SKM-1 treated with dmso at 0.1 percent for 144 hours (cell line): ENCODE data around the gene ANO3.

Experiments used
- DNase-seq: peaks from one replicate; lab custom pipeline; 2025; ENCODE audit not compliant: unreplicated experiment; lab: John Stamatoyannopoulos, UW

ANO3 gene

DNA sequence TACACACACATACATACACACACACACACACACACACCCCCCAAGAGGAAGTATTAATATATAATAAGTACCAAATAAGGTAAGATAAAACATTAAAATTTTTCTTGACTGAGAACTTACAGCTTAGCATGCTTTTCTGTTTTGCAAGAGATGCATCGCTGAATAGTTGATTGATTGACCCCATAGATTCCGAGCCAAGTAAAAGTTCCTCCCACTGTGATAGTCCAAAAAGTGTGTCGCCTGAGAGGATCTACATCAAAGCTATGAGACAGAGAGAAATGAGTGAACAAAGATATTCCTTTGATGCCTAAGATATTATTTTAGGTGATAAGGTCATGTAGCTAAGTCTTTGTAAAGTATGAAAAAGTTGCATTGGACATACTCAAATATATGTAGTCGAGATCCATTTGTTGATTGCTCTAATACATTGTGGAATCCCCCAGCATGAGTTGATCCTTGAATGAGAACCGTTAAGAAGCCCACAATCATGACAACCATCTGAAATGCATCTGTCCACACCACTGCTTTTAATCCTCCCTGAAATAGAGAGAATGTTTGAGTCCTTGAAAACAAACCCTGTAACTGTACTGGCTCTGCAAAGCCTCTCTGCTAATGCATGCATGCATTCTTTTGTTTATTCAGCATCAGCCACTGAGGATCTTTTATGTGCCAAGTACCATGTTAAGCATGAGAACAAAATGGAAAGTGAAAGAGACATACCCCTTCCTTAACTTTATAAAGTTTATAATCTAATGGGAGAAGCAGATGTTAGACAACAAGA, 371.7 kb downstream of the ANO3 start:
- DNase-seq: no peak

DNA sequence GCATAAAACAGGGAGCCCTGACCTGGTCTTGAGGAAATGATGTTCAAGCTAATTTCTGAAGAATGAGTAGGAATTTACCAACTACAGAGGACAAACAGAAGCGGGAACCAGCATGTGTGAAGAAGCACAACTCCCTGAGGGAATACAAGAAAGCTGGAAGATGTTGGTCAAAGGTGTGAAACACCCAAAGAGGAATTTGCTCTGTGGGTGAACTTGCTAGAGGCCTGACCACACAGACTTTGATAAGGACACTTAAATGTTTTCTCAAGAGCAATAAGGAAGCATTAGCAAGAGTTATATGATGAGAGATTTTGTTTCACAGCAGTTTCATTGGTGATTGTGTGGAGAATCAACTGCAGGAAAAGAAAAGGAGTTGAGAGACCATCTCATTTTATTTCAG, 372.3 kb downstream of the ANO3 start:
- DNase-seq: no peak

DNA sequence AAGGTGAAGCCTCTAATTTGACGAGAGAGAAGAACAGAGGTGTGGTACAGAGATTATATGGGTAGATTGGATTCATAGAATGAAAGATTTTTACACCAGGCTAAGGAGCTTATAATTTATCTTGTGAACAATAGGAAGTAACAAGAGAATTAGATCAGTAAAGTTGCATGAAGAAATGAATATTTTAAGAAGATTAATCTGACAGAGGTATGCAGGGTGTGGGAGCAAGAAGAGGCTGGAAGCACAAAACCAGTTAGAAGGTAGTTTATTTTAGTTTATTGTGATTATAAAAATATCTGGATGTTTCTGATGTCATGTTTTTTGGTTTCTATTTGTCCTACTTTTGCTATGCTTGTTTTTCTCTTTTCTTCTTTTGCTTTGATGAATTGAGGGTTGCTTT, 374.3 kb downstream of the ANO3 start:
- no peak for DNase-seq

DNA sequence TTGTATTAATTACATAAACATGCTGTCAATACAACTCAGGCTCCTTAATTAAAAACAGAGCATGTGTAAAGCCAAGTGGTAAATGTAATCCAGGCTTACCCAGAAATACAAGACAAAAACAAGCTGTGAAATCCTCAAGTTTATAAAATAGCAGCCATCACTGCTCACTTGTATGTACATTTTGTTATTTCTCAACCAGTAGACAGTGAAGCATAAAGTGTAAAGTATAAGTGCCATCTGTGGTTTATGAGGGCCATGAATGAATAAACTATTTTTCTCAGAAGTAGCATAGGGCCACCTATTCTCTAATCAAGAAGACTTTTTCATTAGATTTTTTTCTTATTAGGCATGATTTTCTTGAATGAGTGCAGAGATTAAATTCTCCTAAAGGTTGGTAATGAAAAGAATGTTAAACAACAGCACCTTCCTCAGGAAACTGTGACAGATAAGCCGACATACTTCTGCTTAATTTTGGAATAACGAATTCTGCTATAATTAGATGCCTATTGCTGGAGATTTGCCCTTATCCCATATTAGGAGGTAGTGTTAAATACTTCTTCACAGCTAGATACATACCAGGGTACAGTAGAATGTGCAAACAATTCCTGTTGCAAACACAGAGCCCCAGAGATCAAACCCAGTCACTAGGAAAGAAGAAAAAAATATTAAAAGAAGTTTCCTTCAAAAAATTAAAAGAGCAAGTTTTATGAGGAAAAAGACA, 377.0 kb downstream of the ANO3 start:
- DNase-seq: no peak

DNA sequence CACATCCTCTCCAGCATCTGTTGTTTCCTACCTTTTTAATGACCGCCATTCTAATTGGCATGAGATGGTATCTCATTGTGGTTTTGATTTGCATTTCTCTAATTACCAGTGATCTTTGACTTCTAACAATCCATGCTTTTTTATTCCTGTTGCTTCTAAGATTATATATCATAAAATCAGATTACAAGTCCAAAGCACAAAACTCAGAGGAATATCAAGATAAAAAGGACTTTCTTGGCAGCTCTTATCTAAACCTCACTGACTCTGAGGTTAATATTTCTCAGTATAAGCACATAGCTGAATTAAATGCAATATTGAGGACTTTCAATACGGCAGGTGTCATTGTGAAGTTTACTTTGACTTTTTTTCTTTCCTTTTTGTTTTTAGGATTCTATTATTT, 378.6 kb downstream of the ANO3 start:
- DNase-seq: no peak

DNA sequence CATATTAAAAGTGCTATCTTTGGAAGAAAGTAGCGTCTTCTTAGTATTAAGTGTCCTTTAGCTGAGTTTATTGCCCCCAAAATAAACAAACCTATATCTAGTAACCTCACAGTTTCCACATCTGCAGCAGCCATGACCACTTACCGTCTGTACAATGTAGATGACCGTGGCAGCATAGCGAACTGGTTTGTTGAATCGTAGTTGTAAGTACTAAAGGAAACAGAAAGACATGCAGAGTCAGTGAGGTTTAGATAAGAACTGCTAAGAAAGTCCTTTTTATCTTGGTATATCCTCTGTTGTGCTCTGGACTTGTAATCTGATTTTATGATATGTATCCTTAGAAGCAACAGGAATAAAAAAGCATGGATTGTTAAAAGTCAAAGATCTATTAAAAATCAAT, 380.6 kb downstream of the ANO3 start:
- DNase-seq: no peak
